KOPT-K1 (cell line): ENCODE results near the gene PPP2R2D.
A peak's percentile ranks its signal among the peaks of the same experiment; 100 is the strongest.
"Not testable (repeated sequence)": the region's sequence is repeated elsewhere in the genome, so short reads cannot be mapped to it uniquely, and the experiment has no call there.

Experiments
- H3K27ac ChIP-seq: fragments of 200-600 bp; sonication (generic); 2 replicates; pipeline ENCODE4 v1.5.1; 2016; ENCODE audit warnings: antibody characterized with exemption, mild to moderate bottlenecking, low read depth, low read length; ENCODE audit not compliant: poor library complexity, severe bottlenecking
- H3K36me3 ChIP-seq: fragments of 200-600 bp; sonication (generic); 2 replicates; pipeline ENCODE4 v1.5.1; 2017; ENCODE audit warnings: antibody characterized with exemption, mild to moderate bottlenecking, low read length, moderate library complexity; ENCODE audit not compliant: insufficient read depth
- H3K9me3 ChIP-seq: fragments of 200-600 bp; sonication (generic); 2 replicates; pipeline ENCODE4 v1.5.1; 2017; ENCODE audit warnings: antibody characterized with exemption, low read length, mild to moderate bottlenecking; ENCODE audit not compliant: insufficient read depth, poor library complexity, severe bottlenecking

PPP2R2D gene

DNA sequence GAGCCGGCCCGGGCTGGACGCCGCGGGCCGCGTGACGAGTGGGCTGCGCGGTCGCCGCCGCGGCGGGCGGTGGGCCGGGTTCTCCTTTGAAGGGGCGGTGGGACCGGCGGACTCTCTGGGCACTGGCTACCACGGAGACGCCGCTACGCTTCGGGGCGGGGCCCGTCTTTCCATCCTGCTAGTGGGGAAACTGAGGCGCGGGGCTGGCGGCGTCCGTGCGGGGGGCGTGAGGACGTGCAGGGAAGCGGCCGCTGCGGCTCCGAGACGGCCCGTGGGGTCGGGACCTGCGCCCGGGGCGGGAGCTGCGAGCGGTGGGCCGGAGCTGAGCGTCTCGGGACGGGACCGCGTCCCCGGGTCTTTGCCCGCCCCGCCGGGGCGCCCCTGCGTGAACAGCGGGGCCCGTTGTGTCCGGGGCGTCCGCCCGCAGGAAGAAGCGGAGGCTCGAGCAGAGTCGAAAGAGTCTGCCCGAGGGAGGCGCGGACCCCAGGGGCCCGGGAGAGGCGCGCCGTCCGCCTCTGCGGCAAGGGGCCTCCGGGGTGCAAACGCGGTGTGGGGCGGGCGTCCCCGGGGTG lies 81.5 kb downstream of the PPP2R2D start:
- peak overlapping the region; percentile 56 for H3K27ac ChIP-seq
- peaks cover 26% of the 10 kb centered on the region for H3K36me3 ChIP-seq
- H3K9me3 ChIP-seq: peaks cover 20% of the 10 kb centered on the region

DNA sequence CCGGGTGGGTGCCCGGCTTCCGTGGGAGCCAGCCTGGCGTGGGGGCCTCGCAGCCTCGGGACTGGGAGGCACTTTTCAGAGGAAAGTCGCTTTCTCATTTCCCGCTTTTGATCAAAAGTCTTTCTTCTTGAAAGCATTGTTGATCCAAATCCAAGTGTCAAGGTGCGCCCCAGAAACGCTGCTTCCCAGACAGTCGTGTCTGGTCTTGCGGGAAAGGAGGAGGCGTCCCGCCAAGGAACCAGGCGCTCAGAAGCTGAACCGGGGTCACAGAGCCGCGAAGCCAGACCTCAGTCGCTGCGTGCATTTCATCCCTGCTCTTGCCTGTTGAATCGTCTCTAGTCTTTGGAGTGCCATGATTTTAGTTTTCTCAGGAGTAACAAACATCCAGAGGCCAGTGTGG lies 82.0 kb downstream of the PPP2R2D start:
- peak overlapping the region; percentile 56 for H3K27ac ChIP-seq
- peaks cover 21% of the 10 kb centered on the region for H3K36me3 ChIP-seq
- H3K9me3 ChIP-seq: peaks cover 22% of the 10 kb centered on the region

DNA sequence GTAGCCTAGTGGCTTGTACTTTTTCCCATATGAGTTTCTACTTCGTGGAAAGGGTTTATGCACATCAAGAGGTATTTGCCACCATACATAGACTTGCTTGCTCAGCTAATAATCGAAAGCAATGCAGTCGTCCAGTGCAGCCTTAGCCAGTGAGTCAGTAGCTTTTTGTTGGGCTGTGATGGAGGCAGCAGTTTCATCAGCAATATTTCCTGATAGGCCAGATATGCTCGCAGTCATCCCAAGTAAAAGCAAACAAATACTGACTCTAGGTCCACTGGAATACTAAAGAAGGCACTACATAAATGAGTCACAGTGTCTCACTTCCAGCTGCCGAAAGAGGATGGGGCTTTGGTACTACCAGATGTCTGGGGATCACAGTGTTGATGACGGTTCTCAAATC lies 83.0 kb downstream of the PPP2R2D start:
- Histone ChIP-seq H3K9me3 (peaks cover 22% of the 10 kb centered on the region), H3K27ac (no peak overlapping the region), H3K36me3 (peaks cover 11% of the 10 kb centered on the region)

DNA sequence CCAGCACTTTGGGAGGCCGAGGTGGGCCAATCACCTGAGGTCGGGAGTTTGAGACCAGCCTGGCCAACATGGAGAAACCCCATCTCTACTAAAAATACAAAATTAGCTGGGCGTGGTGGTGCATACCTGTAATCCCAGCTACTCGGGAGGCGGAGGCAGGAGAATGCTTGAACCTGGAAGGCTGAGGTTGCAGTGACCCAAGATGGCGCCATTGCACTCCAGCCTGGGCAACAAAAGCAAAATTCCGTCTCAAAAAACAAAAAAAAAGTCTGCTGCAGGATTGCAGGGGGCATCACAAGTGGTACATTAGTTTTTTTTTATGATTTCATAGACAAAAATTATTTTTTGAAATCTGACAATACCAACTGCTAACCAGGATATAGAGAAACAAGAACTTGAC lies 86.0 kb downstream of the PPP2R2D start:
- not testable (repeated sequence) for H3K36me3 ChIP-seq, H3K27ac ChIP-seq
- peaks cover 22% of the 10 kb centered on the region for H3K9me3 ChIP-seq

DNA sequence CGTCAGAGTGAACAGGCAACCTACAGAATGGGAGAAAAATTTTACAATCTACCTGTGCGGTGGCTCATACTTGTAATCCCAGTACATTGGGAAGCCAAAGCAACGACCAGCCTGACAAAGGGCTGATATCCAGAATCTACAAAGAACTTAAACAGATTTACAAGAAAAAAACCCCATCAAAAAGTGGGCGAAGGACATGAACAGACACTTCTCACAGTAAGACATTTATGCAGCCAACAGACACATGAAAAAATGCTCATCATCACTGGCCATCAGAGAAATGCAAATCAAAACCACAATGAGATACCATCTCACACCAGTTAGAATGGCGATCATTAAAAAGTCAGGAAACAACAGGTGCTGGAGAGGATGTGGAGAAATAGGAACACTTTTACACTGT lies 86.5 kb downstream of the PPP2R2D start:
- not testable (repeated sequence) for H3K36me3 ChIP-seq, H3K27ac ChIP-seq
- H3K9me3 ChIP-seq: peaks cover 22% of the 10 kb centered on the region

DNA sequence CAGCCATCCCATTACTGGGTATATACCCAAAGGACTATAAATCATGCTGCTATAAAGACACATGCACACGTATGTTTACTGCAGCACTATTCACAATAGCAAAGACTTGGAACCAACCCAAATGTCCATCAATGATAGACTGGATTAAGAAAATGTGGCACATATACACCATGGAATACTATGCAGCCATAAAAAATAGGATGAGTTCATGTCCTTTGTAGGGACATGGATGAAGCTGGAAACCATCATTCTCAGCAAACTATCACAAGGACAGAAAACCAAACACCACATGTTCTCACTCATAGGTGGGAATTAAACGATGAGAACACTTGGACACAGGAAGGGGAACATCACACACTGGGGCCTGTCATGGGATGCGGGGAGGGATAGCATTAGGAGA lies 87.0 kb downstream of the PPP2R2D start:
- H3K9me3 ChIP-seq: peaks cover 22% of the 10 kb centered on the region
- H3K27ac ChIP-seq, H3K36me3 ChIP-seq: not testable (repeated sequence)

DNA sequence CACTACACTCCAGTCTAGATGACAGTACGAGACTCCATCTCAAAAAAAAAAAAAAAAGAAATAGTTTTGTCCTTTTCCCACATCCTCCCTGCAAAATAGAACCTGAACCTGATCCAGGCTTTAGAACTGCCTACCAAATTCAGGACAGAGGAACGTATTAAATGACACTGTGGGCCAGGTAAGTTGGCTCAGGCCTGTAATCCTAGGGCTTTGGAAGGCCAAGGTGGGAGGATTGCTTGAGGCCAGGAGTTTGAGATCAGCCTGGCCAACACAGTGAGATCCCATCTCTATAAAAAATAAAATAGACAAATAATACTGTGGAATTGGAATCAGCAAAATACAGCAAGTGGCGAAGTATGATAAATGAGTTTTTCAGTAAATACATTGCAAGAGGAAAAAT lies 90.9 kb downstream of the PPP2R2D start:
- Histone ChIP-seq H3K27ac (no peak overlapping the region), H3K9me3 (peaks cover 7% of the 10 kb centered on the region), H3K36me3 (no peaks in the 10 kb centered on the region)

DNA sequence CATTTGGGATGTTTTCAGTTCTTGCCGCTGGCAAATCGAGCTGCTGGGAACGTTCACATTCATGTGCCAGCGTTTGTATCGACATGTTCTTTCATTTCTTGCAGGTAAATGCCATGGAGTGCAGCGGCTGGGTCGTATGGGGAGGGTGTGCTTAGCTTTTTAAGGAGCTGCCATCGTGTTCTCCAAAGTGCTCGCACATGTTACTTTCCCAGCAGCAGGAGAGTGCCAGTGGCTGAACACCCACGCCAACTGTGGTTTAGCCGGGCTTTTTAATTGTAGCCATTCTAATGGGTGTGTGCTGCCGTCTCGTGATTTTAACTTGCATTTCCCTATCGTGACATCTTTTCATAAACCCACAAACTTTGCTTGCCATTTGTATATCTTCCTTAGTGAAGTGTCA lies 92.5 kb downstream of the PPP2R2D start:
- no peaks in the 10 kb centered on the region for H3K36me3 ChIP-seq
- no peaks in the 10 kb centered on the region for H3K9me3 ChIP-seq
- H3K27ac ChIP-seq: no peak overlapping the region

- no peaks in the 10 kb centered on the region for H3K36me3 ChIP-seq
- no peak overlapping the region for H3K27ac ChIP-seq
- no peaks in the 10 kb centered on the region for H3K9me3 ChIP-seq
These were observed 93.6 kb downstream of the PPP2R2D start for GRCh38 chr10:131994435-131994834.

DNA sequence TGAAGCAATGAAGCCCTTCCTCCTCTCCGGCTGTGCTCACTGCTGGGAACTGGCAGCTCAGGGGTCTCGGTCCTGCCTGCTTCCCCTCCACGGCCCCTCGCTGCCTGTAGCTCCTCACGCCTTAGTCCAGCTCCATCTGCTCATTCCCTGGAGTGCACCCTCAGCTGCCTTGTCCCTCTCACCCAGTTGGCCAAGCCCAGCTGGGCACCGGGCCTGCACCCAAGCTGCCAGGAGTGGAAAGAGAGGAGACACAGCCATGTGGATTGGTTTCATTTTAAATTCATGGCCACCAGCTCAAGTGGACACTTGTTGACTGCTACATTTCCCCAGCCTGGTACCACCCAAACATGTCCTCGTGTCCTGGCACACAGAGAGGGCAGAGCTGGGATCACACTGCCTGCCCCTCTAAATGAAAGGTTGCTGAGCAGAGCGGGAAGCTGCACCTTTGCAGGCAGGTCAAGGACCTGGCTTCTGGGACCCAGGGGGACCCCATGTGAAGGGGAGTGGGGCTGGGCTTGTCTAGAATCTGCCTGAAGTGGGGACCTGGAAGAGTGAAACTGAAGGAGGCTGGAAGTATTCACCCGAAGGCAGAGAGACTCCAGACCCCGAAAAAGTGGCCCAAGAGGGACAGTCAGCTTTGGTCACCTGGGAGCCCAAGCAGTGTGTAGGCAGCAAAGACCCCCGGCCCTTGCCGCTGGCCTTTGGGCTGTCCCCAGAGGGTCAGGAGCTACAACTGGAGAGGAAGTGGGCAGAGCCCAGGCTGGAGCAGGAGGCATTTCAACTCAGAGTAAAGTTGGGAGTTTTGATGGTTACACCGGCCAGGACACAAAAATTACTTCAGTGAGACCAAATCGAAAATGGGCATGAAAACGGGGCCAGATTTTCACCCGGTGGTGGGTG lies 95.9 kb downstream of the PPP2R2D start:
- no peak overlapping the region for H3K27ac ChIP-seq
- H3K9me3 ChIP-seq: no peaks in the 10 kb centered on the region
- no peaks in the 10 kb centered on the region for H3K36me3 ChIP-seq

DNA sequence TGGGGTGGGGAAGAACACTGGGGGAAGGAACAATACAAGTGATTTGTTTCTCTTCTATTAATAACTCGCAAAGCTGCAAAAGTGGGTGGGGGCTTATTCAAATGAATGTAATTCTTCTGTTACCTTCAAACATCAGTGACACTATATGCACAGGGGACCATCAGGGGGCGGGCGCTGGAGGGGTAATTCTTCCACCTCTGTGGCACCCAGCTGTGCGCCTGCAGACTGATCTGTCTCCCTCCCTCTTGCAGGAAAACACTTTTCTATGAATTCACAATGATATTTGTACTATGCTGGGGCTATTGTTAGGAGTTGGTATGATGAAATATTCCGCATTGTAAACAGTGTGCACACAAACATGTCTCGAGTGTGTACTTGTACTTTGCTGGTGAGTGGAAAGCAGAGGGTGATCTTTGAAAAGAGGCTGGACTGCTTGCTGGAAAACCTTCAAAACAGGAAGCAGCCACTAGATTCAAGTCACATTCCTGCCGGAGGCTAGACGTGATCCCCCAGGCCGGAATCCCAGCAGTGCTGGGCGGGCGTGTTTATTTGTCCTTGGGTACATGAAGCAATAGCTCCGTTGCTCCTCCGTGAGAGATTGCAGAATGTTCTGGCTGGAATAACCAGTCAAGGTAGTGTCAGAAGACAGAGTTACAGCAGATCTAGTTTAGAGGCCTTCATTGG lies 96.7 kb downstream of the PPP2R2D start:
- H3K36me3 ChIP-seq: no peaks in the 10 kb centered on the region
- no peaks in the 10 kb centered on the region for H3K9me3 ChIP-seq
- H3K27ac ChIP-seq: no peak overlapping the region

DNA sequence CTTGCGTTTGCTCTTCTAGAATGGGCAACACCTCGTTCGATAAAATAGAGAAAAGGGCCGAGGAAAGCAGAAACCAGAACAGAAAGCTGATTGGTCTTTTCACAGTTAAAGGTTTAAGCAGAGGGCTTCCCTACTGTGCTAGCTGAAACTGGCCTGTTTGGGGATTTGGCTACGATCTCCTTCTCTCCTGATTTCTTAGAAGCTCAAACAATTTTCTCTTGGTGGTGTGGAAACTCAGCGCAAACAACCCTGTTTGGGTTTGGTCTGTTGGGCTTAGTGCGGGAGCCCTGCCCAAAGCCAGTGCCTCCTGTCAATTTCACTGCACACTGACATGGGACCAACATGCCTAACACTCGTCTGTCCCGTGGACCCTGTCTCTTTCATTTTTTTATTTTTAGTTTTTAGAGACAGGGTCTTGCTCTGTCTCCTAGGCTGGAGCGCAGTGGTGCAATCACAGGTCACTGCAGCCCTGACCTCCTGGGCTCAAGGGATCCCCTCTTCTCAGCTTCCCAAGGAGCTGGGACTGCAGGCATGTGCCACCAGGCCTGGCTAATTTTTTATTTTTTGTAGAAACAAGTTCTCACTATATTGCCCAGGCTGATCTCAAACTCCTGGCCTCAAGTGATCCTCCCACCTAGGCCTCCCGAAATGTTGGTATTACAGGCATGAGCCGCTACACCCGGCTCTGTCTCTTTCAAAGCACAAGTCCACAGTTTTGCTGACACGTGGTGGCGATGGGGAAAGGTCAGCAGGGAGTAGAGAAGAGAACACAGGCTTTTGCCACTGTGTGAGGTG lies 97.4 kb downstream of the PPP2R2D start:
- Histone ChIP-seq H3K9me3 (no peaks in the 10 kb centered on the region), H3K27ac (no peak overlapping the region)

GRCh38 chr10:131998845-131999681 lies 98.3 kb downstream of the PPP2R2D start:
- no peak overlapping the region for H3K27ac ChIP-seq
- no peaks in the 10 kb centered on the region for H3K36me3 ChIP-seq
- no peaks in the 10 kb centered on the region for H3K9me3 ChIP-seq

More for the DNA sequence above, 97.4 kb downstream of the PPP2R2D start:
- no peaks in the 10 kb centered on the region for H3K36me3 ChIP-seq

GRCh38 chr10:132001238-132001972 lies 100.6 kb downstream of the PPP2R2D start:
- peak overlapping the region; percentile 66 for H3K27ac ChIP-seq
- H3K36me3 ChIP-seq: no peaks in the 10 kb centered on the region
- peaks cover 8% of the 10 kb centered on the region for H3K9me3 ChIP-seq
